Uterus (tissue), 4 donors: ENCODE data around the gene SELENOV. TPM values are rescaled to one million over a fixed set of nuclear protein-coding genes. Genes with fewer than 3 reads are reported as not detected.

Experiments used
- DNase-seq, 2 donors: peaks; one replicate each; pipeline ENCODE4 v3.0.0-alpha.2; 2019 to 2020
- H3K27ac ChIP-seq, 2 donors: fragments of 200-600 bp; sonication (generic); 1 replicate in 1 of 2; 2 replicates in 1 of 2; pipeline ENCODE4 v1.5.1; 2016 to 2018
- H3K27me3 ChIP-seq, 2 donors: fragments of 200-600 bp; sonication (generic); one replicate each; pipeline ENCODE4 v1.5.1; 2018 to 2019; ENCODE audit warnings: control low read depth in 1 of 2
- H3K36me3 ChIP-seq, 2 donors: fragments of 200-600 bp; sonication (generic); one replicate each; pipeline ENCODE4 v1.5.1; 2019; ENCODE audit warnings: control low read depth in 1 of 2
- H3K4me1 ChIP-seq, 2 donors: fragments of 200-600 bp; sonication (generic); one replicate each; pipeline ENCODE4 v1.5.1; 2018 to 2019; ENCODE audit warnings: control low read depth in 1 of 2
- H3K4me3 ChIP-seq, 2 donors: fragments of 200-600 bp; sonication (generic); 1 replicate in 1 of 2; 2 replicates in 1 of 2; pipeline ENCODE4 v1.5.1; 2018 to 2019; ENCODE audit warnings: mild to moderate bottlenecking in 1 of 2
- H3K9me3 ChIP-seq, 2 donors: fragments of 200-600 bp; sonication (generic); one replicate each; pipeline ENCODE4 v1.5.1; 2019; ENCODE audit warnings: control low read depth in 1 of 2
- POLR2A ChIP-seq, 2 donors: fragments of 450-650 bp; IDR thresholded peaks; one replicate each; pipeline ENCODE4 v1.6.1; 2016; ENCODE audit warnings: antibody characterized with exemption in 2 of 2, mild to moderate bottlenecking in 1 of 2, moderate library complexity in 1 of 2
- intact Hi-C: fragments of 100-400 bp; cut with DNase I; formaldehyde crosslinking; loops from one replicate; pipeline ENCODE4 v1.15.1; 2023; ENCODE audit warnings: low total_unique reads
- total RNA-seq, 4 donors: library from RNA; depleted of rRNA in 3 of 4; stranded (reverse); fragments of >200 nt in 3 of 4; gene quantifications; one replicate each; pipeline versions ENCODE4 v1.1.0 to v1.2.4, GENCODE V29; 2014 to 2023
- TF ChIP-seq, protein P1 (sequence below), 4 experiments: fragments of 200-600 bp in 2 of 4; fragments of 450-650 bp in 2 of 4; sonication (generic) in 2 of 4; IDR thresholded peaks; one replicate each; pipeline ENCODE4 v1.5.1; 2016 to 2019; ENCODE audit warnings: antibody characterized with exemption in 4 of 4, mild to moderate bottlenecking in 2 of 4, moderate library complexity in 1 of 4
- donor health status: DM: yes; HTN: yes; CAD: no.

SELENOV gene
- total RNA-seq, 4 donors from 2014 or later = 0.41 TPM; not detected in 3

DNA sequence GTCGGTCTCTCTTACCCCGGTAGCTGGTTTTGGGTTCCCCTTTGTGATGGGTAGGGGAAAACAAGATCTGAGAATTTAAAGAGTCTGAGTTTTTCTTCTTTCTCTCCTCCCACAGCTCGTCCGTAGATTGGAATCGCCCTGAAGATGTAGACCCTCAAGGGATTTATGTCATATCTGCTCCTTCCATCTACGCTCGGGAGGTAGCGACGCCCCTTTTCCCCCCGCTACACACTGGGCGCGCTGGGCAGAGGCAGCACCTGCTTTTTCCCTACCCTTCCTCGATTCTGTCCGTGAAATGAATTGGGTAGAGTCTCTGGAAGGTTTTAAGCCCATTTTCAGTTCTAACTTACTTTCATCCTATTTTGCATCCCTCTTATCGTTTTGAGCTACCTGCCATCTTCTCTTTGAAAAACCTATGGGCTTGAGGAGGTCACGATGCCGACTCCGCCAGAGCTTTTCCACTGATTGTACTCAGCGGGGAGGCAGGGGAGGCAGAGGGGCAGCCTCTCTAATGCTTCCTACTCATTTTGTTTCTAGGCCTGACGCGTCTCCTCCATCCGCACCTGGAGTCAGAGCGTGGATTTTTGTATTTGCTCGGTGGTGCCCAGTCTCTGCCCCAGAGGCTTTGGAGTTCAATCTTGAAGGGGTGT lies 7.1 kb upstream of the SELENOV start:
- no peak for DNase-seq
- Histone ChIP-seq H3K27me3 (peaks cover 11 to 19% of the 10 kb centered on the region in 2 donors), H3K36me3 (no peaks in the 10 kb centered on the region), H3K4me1 (peaks cover 0 to 7% of the 10 kb centered on the region in 2 donors), H3K9me3 (no peaks in the 10 kb centered on the region), H3K27ac (no peak overlapping the region), H3K4me3 (no peak overlapping the region)
- TF ChIP-seq, protein P1, sequence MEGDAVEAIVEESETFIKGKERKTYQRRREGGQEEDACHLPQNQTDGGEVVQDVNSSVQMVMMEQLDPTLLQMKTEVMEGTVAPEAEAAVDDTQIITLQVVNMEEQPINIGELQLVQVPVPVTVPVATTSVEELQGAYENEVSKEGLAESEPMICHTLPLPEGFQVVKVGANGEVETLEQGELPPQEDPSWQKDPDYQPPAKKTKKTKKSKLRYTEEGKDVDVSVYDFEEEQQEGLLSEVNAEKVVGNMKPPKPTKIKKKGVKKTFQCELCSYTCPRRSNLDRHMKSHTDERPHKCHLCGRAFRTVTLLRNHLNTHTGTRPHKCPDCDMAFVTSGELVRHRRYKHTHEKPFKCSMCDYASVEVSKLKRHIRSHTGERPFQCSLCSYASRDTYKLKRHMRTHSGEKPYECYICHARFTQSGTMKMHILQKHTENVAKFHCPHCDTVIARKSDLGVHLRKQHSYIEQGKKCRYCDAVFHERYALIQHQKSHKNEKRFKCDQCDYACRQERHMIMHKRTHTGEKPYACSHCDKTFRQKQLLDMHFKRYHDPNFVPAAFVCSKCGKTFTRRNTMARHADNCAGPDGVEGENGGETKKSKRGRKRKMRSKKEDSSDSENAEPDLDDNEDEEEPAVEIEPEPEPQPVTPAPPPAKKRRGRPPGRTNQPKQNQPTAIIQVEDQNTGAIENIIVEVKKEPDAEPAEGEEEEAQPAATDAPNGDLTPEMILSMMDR (IDR thresholded peaks at IDR 0.05) = no peak
- TF ChIP-seq POLR2A (IDR thresholded peaks at IDR 0.05) = no peak
- intact Hi-C loops = no loop called here

DNA sequence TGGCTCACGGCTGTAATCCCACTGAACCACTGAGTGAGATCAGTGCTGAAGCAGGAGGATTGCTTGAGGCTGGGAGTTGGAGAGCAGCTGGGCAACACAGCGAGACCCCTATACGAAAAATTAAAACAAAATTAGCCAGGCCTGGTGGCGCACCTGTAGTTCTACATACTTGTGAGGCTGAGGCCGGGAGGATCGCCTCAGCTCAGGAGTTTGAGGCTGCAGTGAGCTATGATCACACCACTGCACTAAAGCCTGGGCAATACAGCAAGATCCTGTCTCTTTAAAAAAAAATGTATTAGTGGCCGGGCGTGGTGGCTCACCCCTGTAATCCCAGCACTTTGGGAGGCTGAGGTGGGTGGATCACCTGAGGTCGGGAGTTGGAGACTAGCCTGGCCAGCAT lies 6.3 kb upstream of the SELENOV start:
- intact Hi-C loops = no loop called here
- Histone ChIP-seq H3K4me1 (peaks cover 0 to 7% of the 10 kb centered on the region in 2 donors), H3K27me3 (peaks cover 11 to 12% of the 10 kb centered on the region in 2 donors), H3K27ac (no peak overlapping the region), H3K9me3 (no peaks in the 10 kb centered on the region), H3K4me3 (no peak overlapping the region), H3K36me3 (no peaks in the 10 kb centered on the region)
- no peak for DNase-seq
- TF ChIP-seq, protein P1 (IDR thresholded peaks at IDR 0.05) = no peak
- TF ChIP-seq POLR2A (IDR thresholded peaks at IDR 0.05) = no peak

DNA sequence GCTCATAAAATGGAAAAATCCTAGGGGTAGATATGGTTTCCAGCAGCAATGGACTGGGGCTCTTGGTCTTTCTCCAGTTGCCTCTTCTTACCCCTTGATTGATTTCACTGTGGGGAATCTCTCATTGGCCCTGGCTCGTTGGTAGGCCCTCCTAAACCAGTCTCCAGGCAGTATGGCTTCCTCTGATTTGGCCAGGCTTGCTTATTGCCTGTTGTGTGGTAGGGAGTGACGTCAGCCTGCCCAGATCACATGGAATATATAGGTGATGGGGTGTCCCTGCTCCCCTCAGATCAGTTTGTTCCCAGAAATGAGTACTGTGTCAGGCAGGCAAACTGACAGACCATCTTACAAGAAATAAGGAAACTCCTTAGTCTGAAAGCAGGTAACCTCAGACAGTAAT lies 5.7 kb upstream of the SELENOV start:
- Histone ChIP-seq H3K4me3 (no peak overlapping the region), H3K9me3 (no peaks in the 10 kb centered on the region), H3K27ac (no peak overlapping the region), H3K4me1 (peaks cover 0 to 7% of the 10 kb centered on the region in 2 donors), H3K36me3 (no peaks in the 10 kb centered on the region), H3K27me3 (peaks cover 14 to 15% of the 10 kb centered on the region in 2 donors)
- intact Hi-C loops = no loop called here
- no peak for TF ChIP-seq POLR2A (IDR thresholded peaks at IDR 0.05)
- TF ChIP-seq, protein P1 (IDR thresholded peaks at IDR 0.05) = no peak
- no peak for DNase-seq

DNA sequence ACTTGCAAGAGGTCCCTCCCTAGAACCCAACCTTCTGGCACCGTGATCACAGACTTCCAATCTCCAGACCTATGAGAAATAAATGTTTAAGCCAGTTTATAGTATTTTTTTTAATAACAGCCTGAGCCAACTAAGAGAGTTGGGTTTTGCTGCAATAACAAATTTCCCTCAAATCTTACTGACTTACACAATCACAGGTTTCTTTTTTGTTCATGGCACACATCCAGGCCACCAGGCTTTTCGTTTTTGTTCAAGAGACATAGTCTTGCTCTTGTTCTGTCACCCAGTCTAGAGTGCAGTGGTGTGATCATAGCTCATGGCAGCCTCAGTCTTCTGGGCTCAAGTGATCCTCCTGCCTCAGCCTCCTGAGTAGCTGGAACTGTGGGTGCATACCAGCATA lies 2.0 kb upstream of the SELENOV start:
- no peak overlapping the region for H3K4me3 ChIP-seq
- no peaks in the 10 kb centered on the region for H3K9me3 ChIP-seq
- H3K4me1 ChIP-seq = peaks cover 0 to 10% of the 10 kb centered on the region in 2 donors
- DNase-seq = no peak
- no peak overlapping the region for H3K27ac ChIP-seq
- TF ChIP-seq POLR2A (IDR thresholded peaks at IDR 0.05) = no peak
- TF ChIP-seq, protein P1 (IDR thresholded peaks at IDR 0.05) = no peak
- peaks cover 11 to 28% of the 10 kb centered on the region in 2 donors for H3K27me3 ChIP-seq
- intact Hi-C loops = no loop called here
- no peaks in the 10 kb centered on the region for H3K36me3 ChIP-seq

DNA sequence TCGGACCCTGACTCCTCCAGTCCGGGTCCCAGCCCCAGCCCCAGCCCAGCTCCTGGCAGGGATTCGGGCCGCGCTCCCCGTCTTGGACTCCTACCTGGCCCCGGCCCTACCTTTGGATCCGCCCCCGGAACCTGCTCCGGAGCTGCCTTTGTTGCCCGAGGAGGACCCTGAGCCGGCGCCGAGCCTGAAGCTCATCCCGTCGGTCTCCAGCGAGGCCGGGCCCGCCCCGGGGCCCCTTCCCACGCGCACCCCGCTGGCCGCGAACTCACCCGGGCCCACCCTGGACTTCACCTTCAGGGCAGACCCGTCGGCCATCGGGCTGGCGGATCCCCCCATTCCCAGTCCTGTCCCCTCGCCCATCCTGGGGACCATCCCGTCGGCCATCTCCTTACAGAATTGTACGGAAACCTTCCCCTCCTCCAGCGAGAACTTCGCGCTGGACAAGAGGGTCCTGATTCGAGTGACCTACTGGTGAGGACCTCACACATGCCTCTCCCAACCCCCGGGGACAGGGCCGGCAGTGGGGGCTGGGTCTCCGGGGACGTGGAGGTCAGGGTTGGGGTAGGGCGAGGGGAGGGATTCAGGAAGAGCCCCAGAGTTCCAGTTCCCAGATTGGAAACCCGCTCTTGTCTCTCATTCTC lies 732 bp downstream of the SELENOV start:
- Histone ChIP-seq H3K36me3 (no peaks in the 10 kb centered on the region), H3K4me3 (peak overlapping the region; percentile 9 to 15), H3K27ac (no peak overlapping the region), H3K4me1 (peaks cover 0 to 10% of the 10 kb centered on the region in 2 donors), H3K27me3 (peaks cover 11 to 28% of the 10 kb centered on the region in 2 donors), H3K9me3 (no peaks in the 10 kb centered on the region)
- intact Hi-C loops = no loop called here
- no peak for DNase-seq
- TF ChIP-seq, protein P1 (IDR thresholded peaks at IDR 0.05) = no peak
- no peak for TF ChIP-seq POLR2A (IDR thresholded peaks at IDR 0.05)
